Measurements from ENCODE around the gene HES7.
A peak's percentile ranks its signal among the peaks of the same experiment; 100 is the strongest.

HES7 gene

DNA sequence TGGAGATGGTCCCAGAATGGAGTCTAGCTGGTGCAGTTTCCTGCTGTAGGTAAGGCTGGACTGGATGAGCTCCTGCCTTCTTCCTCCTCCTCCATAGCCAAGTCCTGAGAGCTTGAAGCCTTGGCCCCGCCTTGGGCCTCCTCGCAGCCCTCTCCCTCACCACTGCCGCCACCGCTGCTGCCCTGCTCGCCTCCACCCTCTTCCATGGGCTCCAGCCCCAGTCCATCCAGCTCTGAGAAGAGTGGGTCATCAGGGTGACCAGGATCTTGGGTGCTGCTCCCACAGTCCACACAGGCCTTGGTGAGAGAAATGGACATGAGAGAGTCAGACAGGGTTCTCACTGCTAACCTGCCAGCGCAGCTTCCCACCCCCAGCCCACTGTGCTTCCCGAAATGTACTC, 17.1 kb upstream of the HES7 start:
- TF ChIP-seq, protein P1, sequence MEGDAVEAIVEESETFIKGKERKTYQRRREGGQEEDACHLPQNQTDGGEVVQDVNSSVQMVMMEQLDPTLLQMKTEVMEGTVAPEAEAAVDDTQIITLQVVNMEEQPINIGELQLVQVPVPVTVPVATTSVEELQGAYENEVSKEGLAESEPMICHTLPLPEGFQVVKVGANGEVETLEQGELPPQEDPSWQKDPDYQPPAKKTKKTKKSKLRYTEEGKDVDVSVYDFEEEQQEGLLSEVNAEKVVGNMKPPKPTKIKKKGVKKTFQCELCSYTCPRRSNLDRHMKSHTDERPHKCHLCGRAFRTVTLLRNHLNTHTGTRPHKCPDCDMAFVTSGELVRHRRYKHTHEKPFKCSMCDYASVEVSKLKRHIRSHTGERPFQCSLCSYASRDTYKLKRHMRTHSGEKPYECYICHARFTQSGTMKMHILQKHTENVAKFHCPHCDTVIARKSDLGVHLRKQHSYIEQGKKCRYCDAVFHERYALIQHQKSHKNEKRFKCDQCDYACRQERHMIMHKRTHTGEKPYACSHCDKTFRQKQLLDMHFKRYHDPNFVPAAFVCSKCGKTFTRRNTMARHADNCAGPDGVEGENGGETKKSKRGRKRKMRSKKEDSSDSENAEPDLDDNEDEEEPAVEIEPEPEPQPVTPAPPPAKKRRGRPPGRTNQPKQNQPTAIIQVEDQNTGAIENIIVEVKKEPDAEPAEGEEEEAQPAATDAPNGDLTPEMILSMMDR (IDR thresholded peaks at IDR 0.05; ENCODE audit: low read depth, low read length), result no peak
- no peak overlapping the region for H3K4me3 ChIP-seq (ENCODE audit: low read depth, low read length)

DNA sequence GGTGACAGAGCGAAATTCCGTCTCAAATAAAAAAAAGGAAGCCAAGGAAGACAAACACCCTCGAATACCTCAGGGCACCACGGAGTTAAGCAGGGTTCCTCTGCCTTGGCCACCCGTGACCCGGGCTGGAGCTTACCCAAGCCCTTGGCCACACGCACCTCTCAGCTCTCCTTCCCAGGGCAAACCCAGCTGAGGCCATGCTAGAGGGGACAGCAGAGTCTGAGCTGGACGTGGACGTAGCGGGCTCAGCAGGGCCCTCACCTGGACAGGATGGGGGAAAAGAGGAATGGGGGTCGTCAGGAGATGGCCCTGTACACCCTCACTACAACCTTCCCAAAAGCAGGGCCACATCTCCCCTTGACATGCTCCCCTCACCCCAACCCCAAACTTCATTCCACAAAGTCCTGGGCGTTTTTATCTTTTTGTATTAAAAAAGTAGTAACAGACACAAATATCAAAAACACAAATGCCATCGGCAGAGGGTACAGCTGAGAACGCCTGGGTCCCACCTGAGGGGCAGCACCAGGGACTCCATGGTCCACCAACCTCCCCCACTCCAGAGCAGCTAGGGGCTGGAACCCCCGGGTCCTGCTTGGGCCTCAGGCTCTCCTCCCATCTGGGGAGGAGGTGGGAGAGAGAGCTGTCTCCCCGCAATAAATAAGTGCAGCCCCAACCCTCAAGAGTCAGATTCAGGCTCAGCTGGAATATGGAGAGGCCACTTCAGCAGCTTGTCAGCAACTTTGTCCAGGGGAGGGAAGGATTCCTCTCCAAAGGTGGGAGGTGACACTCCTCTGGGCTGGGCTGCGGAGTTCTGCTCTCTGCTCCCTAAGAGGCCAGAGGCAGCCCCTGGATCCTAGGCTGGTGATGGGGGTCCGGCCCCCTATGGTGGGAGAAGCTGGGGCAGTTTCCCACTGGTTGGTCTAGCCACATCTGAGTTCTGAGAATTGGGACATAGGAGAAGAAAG, 16.4 kb upstream of the HES7 start:
- no peak overlapping the region for H3K4me3 ChIP-seq (ENCODE audit: low read depth, low read length)

GRCh38 chr17:8138672-8139371, 14.9 kb upstream of the HES7 start:
- H3K4me3 ChIP-seq (ENCODE audit: low read depth, low read length), result peak overlapping the region; percentile 58
- TF ChIP-seq, protein P1 (IDR thresholded peaks at IDR 0.05; ENCODE audit: low read depth, low read length), result peak; percentile 73

More for the DNA sequence above, 16.4 kb upstream of the HES7 start:
- TF ChIP-seq, protein P1 (IDR thresholded peaks at IDR 0.05; ENCODE audit: low read depth, low read length), result no peak

DNA sequence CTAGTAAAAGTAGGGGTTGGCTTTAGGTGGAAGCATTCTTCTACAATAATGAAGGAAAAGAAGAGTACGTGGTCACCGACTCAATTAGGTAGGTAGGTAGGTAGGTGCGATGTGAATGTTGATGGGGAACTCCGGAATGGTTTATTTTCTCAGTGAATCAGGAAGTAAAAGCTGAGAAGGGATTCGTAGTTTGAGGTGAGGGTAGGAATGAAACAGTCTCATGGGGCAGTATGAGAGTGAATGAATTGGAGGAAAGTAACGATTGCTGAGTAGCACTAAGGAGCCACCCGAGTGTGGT, 14.4 kb upstream of the HES7 start:
- TF ChIP-seq, protein P1 (IDR thresholded peaks at IDR 0.05; ENCODE audit: low read depth, low read length), result no peak
- peak overlapping the region; percentile 58 for H3K4me3 ChIP-seq (ENCODE audit: low read depth, low read length)

- TF ChIP-seq, protein P1 (IDR thresholded peaks at IDR 0.05; ENCODE audit: low read depth, low read length), result no peak
These were observed 13.9 kb upstream of the HES7 start for GRCh38 chr17:8137645-8138373.

DNA sequence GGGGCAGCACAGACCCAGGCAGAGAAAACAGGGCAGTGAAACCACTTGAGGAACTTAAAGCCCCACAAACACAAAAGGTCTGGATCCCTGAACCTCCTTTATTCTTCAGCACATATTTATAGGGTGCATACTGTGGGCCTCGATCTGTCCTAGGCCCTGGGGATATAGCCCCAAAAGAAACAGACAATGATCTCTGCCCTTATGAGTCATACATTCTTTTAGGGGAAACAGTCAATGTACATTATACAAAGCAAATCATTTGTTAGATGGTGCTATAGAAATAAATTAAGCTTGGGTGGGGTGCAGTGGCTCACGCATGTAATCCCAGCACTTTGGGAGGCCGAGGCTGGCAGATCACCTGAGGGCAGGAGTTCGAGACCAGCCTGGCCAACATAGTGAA, 10.0 kb upstream of the HES7 start:
- H3K4me3 ChIP-seq (ENCODE audit: low read depth, low read length), result no peak overlapping the region
- TF ChIP-seq, protein P1 (IDR thresholded peaks at IDR 0.05; ENCODE audit: low read depth, low read length), result no peak

More at GRCh38 chr17:8137645-8138373, 13.9 kb upstream of the HES7 start:
- H3K4me3 ChIP-seq (ENCODE audit: low read depth, low read length), result peak overlapping the region; percentile 58
